SK-N-SH (cell line): Measurements from ENCODE around the gene MOV10L1.

Experiments
- CTCF ChIP-seq: fragments of 200-600 bp; sonication (generic); IDR thresholded peaks from 2 replicates; pipeline ENCODE4 v1.6.1; 2017; ENCODE audit warnings: antibody characterized with exemption, mild to moderate bottlenecking, moderate library complexity
- EZH2phosphoT487 ChIP-seq: fragments of 200-600 bp; sonication (generic); IDR thresholded peaks from 2 replicates; pipeline ENCODE4 v1.6.1; 2017; ENCODE audit warnings: low read depth, mixed run types, mild to moderate bottlenecking, antibody characterized with exemption, moderate library complexity, borderline replicate concordance
- FOXJ3 ChIP-seq: sonication (generic); formaldehyde crosslinking; IDR thresholded peaks from 2 replicates; pipeline ENCODE4 v1.5.1; 2020; ENCODE audit warnings: mild to moderate bottlenecking, missing genetic modification reagents
- GATA2 ChIP-seq: sonication (generic); formaldehyde crosslinking; IDR thresholded peaks from 2 replicates; pipeline ENCODE4 v1.5.0; 2020; ENCODE audit warnings: mild to moderate bottlenecking, missing genetic modification reagents
- POLR2AphosphoS5 ChIP-seq: IDR thresholded peaks from 2 replicates; pipeline ENCODE4 v1.6.1; 2012; ENCODE audit warnings: low read depth, low read length
- RCOR1 ChIP-seq: fragments of 150-350 bp; IDR thresholded peaks from 2 replicates; pipeline ENCODE4 v1.6.1; 2017; ENCODE audit warnings: antibody characterized with exemption, low read length
- REST ChIP-seq: IDR thresholded peaks from 2 replicates; pipeline ENCODE4 v1.6.1; 2012; ENCODE audit warnings: mild to moderate bottlenecking, low read depth, low read length, moderate library complexity
- RFX5 ChIP-seq: IDR thresholded peaks from 2 replicates; pipeline ENCODE4 v1.6.1; 2012; ENCODE audit warnings: mild to moderate bottlenecking, improper control_type of control experiment, low read length
- RXRA ChIP-seq: IDR thresholded peaks from 2 replicates; pipeline ENCODE4 v1.4.0; 2012; ENCODE audit warnings: low read depth, mild to moderate bottlenecking, borderline replicate concordance
- YY1 ChIP-seq: IDR thresholded peaks from 2 replicates; pipeline ENCODE4 v1.4.0; 2012; ENCODE audit warnings: low read depth, mild to moderate bottlenecking

GRCh38 chr22:50083462-50084079, 6.2 kb upstream of the MOV10L1 start:
- TF ChIP-seq CTCF (no peak), POLR2AphosphoS5 (no peak), REST (no peak), EZH2phosphoT487 (no peak), RFX5 (no peak), GATA2 (CRISPR knock-in tag) (no peak), RCOR1 (no peak), YY1 (no peak), RXRA (no peak), FOXJ3 (CRISPR knock-in tag) (no peak)
